Measurements from ENCODE around the gene RGS17.
"Not testable (repeated sequence)": the region's sequence is repeated elsewhere in the genome, so short reads cannot be mapped to it uniquely, and the experiment has no call there.

The RGS17 gene

DNA sequence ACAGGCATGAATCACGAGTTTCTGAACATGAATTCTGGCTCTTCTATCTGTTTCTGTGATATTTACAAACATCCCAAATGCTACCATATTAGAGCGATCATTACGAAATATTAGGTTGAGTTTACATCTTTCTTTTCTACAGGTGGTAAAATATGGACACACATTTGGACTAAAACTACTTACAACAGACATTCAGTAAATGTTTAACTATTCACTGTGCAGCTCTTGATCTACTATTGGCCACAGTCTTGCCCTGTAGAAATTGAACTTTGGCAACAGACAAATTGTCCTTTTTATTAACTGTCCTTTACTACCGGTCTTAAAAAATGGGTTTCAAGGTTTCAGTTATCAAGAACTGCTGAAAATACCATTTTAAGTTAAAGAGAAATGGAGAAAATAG, 102.1 kb downstream of the RGS17 start:
- DNase-seq: no peak

DNA sequence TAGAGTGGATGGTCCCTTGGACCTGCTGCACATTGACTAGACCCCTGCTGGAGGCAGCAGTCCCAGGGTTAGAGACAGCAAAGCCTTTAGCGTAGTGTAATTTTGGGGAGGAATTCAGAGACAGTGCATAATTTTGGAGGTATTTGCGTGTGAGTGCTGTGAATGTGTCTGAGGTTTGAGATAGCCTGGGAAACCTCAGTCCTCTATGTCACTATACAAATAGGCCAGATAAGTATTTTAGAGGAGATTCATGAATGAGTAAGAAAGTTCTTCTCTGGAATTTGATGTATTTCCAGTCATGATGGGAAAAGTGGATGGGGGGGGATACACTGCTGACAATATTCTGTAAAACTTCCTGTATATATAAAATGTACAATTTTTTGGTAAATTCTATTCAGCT, 102.8 kb downstream of the RGS17 start:
- DNase-seq: no peak

DNA sequence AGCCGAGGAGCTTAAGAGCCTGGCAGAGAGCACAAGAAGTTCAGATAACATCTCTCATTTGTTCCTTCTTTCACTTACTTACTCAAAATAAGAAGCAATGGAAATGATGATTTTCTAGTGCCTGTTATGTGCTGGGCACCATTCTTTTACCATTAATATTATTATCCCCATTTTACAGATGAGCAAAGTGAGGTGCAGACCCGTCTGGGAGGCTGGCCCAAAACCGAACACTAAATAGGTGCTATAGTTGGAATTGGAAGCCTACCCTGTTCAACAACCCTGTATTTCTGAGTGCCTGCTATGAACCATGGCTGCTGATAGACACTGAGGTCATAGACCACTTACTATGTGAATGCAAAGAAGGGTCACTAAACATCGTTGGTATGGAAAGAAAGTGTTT, 103.6 kb downstream of the RGS17 start:
- no peak for DNase-seq

DNA sequence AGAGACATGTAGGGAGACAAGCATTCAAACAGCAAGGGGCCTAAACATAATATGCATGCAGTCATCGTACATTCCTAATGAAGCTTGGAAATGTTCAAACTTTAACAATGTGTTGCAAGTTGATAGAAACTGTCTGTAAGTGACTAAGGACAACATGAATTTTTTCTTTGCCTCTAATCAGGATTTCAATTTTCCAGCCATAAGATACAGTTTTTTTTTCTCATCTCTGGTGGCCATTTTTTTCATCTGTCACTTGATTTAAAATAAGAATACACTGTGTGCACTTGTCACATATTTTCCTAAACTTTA, 106.4 kb downstream of the RGS17 start:
- DNase-seq: no peak

- DNase-seq: peak in 3 of 5 experiments; percentile 9 to 67 (median 30)
These were observed 106.9 kb downstream of the RGS17 start for GRCh38 chr6:153023977-153024708.

DNA sequence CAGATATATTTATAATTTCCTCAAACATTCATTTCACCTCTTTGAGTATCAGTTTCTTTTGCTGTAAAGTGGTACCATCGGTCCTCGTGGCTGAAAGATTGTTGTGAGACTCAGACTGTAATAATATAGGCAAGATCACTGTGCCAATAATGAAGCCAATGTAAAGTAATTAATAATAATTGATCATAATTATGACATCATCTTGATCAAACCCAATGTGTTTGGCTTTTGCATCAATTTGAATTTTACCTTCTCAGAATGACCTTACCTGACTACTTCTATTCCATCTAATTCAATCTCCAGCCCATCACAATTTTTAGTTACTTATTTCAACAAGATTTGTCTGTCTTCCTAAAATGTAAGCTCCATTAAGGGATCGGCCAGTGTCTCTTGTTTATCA, 112.7 kb downstream of the RGS17 start:
- no peak for DNase-seq

- no peak for DNase-seq
These were observed 114.2 kb downstream of the RGS17 start for GRCh38 chr6:153016846-153017245.

DNA sequence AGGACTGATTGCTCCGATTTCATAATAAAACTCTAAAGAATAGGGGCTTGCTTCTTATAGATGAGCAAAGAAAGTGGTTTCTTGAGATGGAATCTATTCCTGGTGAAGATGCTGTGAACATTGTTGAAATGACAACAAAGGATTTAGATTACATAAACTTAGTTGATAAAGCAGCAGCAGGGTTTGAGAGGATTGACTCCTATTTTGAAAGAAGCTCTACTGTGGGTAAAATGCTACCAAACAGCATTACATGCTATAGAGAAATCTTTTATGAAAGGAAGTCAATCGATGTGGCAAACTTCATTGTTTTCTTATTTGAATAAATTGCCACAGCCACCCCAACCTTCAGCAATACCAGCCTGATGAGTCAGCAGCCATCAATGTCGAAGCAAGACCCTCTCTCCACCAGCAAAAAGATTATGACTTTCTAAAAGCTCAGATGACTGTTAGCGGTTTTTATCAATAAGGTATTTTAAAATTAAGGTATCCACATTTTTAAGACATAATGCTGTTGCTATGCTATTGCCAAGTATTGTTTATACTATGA, 115.9 kb downstream of the RGS17 start:
- DNase-seq: no peak

DNA sequence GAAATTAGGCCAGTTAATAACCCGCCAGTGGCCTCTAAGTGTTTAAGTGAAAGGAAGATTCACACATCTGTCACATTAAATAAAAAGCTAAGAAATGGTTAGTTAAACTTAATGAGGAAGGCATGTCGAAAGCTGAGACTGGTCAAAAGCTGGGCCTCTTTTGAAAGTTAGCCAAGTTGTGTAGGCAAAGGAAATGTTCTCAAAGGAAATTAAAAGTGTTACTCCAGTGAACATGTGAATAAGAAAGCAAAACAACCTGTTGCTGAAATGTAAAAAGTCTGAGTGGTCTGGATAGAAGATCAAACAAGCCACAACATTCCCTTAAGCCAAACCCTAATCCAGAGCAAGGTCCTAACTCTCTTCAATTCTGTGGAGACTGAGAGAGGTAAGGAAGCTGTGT, 117.6 kb downstream of the RGS17 start:
- DNase-seq: no peak

- DNase-seq: no peak
These were observed 118.2 kb downstream of the RGS17 start for GRCh38 chr6:153012856-153013255.

DNA sequence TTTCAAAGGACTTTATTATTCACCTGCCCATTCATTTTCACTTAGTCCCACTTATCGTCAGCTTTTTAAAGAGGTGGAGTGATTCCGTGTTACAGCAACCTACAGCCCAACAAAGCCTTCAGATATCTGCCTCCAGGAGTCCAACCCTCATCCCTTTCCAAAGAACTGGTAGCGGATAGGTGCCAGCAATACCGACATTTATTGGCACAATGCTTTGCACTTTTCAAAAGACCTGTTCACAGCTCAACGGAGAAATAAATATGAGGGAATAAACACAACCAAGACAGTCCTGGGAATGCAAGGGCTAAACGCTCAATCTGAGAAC, 127.8 kb downstream of the RGS17 start:
- no peak for DNase-seq

DNA sequence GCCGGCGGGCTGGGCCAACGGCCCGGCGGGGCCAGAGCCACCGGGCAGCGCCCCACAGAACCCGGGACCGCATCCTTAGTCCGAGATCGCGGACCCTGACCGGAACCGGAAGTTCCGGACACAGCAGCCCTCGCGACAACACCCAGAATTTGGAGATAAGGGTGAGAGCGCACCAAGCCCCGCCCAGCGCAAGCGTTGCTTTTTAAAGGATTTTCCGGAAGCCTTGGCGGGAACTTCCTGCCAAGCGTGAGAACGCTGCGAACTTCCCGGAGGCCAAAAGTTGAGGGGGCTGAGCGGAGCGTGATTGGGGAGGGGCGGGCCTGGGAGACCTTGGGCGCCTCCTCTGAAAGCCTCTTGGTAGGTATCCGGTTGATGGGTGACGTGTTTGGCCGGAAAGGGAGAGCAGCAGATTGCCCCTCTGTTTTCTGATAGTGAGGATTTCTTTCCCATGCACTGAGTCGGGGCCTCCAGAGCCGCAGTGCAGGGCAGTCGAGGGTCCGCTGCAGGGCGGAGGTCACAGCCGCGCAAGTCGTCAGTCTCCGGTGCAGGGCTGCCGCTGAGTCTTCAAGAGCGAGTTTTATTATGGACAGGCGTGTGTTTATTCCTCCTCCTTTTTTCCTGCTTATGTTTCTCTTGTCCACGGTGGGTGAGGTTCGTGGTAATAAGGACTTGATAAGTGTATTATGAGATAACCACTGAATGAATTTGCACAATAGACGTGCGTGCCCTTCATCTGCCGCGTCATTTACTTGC, 128.3 kb downstream of the RGS17 start, which contains the start of gene MTRF1L:
TSS of gene MTRF1L (minus strand) at position 97 of the 753 bp plus-strand sequence. CDS start at position 73, 24 bp downstream.
- peak; percentile 55 to 94 (median 78) for DNase-seq

GRCh38 chr6:153001767-153002612, 129.1 kb downstream of the RGS17 start:
- DNase-seq: peak in 1 of 5 experiments; percentile 26

- not testable (repeated sequence) for DNase-seq
These were observed 130.3 kb downstream of the RGS17 start for GRCh38 chr6:153000790-153001189.

- no peak for DNase-seq
These were observed 130.8 kb downstream of the RGS17 start for GRCh38 chr6:153000243-153000642.

- DNase-seq: not testable (repeated sequence)
These were observed 131.5 kb downstream of the RGS17 start for GRCh38 chr6:152999538-152999937.

- peak in 1 of 5 experiments; percentile 21 for DNase-seq
These were observed 137.2 kb downstream of the RGS17 start for GRCh38 chr6:152993847-152994246.

GRCh38 chr6:152993431-152993830, 137.7 kb downstream of the RGS17 start:
- no peak for DNase-seq

DNA sequence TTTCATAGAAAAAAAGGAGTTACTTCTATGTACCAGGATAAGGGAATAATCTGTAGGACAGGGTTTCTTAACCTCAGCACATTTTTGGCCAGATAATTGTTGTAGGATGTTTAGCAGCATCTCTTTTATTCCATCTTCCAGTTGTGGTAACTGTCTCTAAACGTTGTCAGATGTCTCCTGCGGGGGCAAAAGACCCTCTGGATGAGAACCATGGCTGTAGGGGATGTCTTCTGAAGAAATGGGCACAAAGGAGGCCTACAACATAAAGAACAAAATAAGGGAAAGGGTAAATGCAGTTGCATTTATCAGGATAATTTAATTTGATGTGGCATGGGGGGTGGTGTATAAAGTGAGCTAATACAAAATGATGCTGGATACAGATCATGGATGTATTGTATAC, 144.1 kb downstream of the RGS17 start:
- DNase-seq: no peak

DNA sequence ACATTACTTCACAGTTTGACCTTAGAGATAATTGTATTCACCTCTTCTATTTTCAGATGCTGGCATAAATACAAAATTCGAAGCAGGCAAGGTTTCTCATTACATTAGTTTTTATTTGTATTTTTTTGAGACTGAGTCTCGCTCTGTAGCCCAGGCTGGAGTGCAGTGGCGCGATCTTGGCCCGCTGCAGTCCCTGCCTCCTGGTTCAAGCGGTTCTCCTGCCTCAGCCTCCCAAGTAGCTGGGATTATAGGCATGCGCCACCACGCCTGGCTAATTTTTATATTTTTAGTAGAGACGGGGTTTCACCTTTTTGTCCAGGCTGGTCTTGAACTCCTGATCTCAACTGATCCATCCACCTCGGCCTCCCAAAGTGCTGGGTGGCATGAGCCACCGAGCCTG, 145.8 kb downstream of the RGS17 start:
- DNase-seq: not testable (repeated sequence)

DNA sequence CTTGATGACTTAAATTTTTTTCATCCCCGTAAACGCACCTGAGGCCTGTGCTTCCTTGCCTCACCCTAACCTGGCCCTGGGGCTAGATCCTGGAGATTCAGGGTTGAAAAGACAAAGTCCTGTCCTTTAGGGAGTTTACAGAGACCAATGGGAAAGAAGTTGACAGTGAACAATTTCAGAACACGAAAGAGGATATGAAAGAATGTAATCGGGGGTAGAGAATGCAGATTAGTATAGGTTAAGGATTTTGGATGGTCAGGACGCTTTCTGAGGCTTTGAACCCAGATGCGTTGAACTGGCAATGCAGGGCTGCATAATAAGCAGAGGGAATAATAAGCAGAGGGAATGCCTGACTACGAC, 146.6 kb downstream of the RGS17 start:
- DNase-seq: peak in 1 of 5 experiments; percentile 28

GRCh38 chr6:152983637-152984512, 147.2 kb downstream of the RGS17 start:
- peak in 4 of 5 experiments; percentile 88 to 91 (median 89) for DNase-seq

Data from T-helper 2 cell (primary cell).